Measurements from ENCODE around the gene PSMG4.

PSMG4 gene

GRCh38 chr6:3264356-3264755 lies 5.6 kb downstream of the PSMG4 start:
- H4K91ac ChIP-seq (ENCODE audit: low read depth, low read length) = no peak overlapping the region
- no peak overlapping the region for H3K18ac ChIP-seq (ENCODE audit: low read length)
- no peak overlapping the region for H3K4ac ChIP-seq (ENCODE audit: low read depth, low read length)
- no peak overlapping the region for H3K23ac ChIP-seq (ENCODE audit: low read length)
- no peak overlapping the region for H3K27ac ChIP-seq (ENCODE audit: low read depth, low read length)
- peaks cover 3% of the 10 kb centered on the region for H3K9me3 ChIP-seq (ENCODE audit: insufficient read depth, low read depth, low read length)
- no peak overlapping the region for H3K14ac ChIP-seq (ENCODE audit: low read length)
- H3K4me2 ChIP-seq (ENCODE audit: low read length) = no peak overlapping the region
- H3K4me1 ChIP-seq (ENCODE audit: control insufficient read depth in 1 of 2, insufficient read depth in 2 of 2, low read length in 2 of 2) = peaks cover 0 to 2% of the 10 kb centered on the region in 2 experiments
- no peak overlapping the region for H3K9ac ChIP-seq (ENCODE audit: low read length)
- WGBS (ENCODE audit: extremely low coverage, insufficient coverage, insufficient read length) = no CpG with 5 or more reads among the region's 3 CpGs
- H3K79me2 ChIP-seq (ENCODE audit: control insufficient read depth, insufficient read depth, low read length, poor library complexity) = no peaks in the 10 kb centered on the region
- no peak overlapping the region for H4K8ac ChIP-seq (ENCODE audit: low read depth, low read length)
- no peak overlapping the region for H4K12ac ChIP-seq (ENCODE audit: low read depth, low read length)
- no peak overlapping the region for H2BK5ac ChIP-seq (ENCODE audit: low read depth, low read length, poor library complexity)
- no peaks in the 10 kb centered on the region for H3K27me3 ChIP-seq (ENCODE audit: insufficient read depth, low read length)
- peaks cover 15 to 18% of the 10 kb centered on the region in 2 experiments for H3K36me3 ChIP-seq (ENCODE audit: control insufficient read depth in 1 of 2, insufficient read depth in 2 of 2, low read length in 2 of 2)
- no peak overlapping the region for H2BK12ac ChIP-seq (ENCODE audit: low read length)
- no peaks in the 10 kb centered on the region for H3K79me1 ChIP-seq (ENCODE audit: low read length)
- no peak overlapping the region for H2AFZ ChIP-seq (ENCODE audit: insufficient read depth, low read length, poor library complexity)
- H3K4me3 ChIP-seq (ENCODE audit: low read depth, low read length) = no peak overlapping the region
- DNase-seq = peak in 1 of 2 donors; percentile 9
- no peak overlapping the region for H2AK5ac ChIP-seq (ENCODE audit: low read length)
- no peak overlapping the region for H2BK120ac ChIP-seq (ENCODE audit: insufficient read depth, low read length, poor library complexity)

- H2BK12ac ChIP-seq (ENCODE audit: low read length) = no peak overlapping the region
- no peak overlapping the region for H3K4me2 ChIP-seq (ENCODE audit: low read length)
- H3K27me3 ChIP-seq (ENCODE audit: insufficient read depth, low read length) = no peaks in the 10 kb centered on the region
- WGBS (ENCODE audit: extremely low coverage, insufficient coverage, insufficient read length) = no CpG with 5 or more reads among the region's 9 CpGs
- no peak overlapping the region for H3K4ac ChIP-seq (ENCODE audit: low read depth, low read length)
- no peak overlapping the region for H3K23ac ChIP-seq (ENCODE audit: low read length)
- no peak overlapping the region for H4K8ac ChIP-seq (ENCODE audit: low read depth, low read length)
- no peak overlapping the region for H3K14ac ChIP-seq (ENCODE audit: low read length)
- no peak overlapping the region for H4K91ac ChIP-seq (ENCODE audit: low read depth, low read length)
- H3K4me3 ChIP-seq (ENCODE audit: low read depth, low read length) = no peak overlapping the region
- no peak for DNase-seq
- no peak overlapping the region for H3K18ac ChIP-seq (ENCODE audit: low read length)
- H3K79me1 ChIP-seq (ENCODE audit: low read length) = no peaks in the 10 kb centered on the region
- no peak overlapping the region for H3K9ac ChIP-seq (ENCODE audit: low read length)
- no peak overlapping the region for H2AFZ ChIP-seq (ENCODE audit: insufficient read depth, low read length, poor library complexity)
- no peak overlapping the region for H2AK5ac ChIP-seq (ENCODE audit: low read length)
- H3K9me3 ChIP-seq (ENCODE audit: insufficient read depth, low read depth, low read length) = peaks cover 3% of the 10 kb centered on the region
- H3K4me1 ChIP-seq (ENCODE audit: control insufficient read depth in 1 of 2, insufficient read depth in 2 of 2, low read length in 2 of 2) = no peaks in the 10 kb centered on the region
- H2BK5ac ChIP-seq (ENCODE audit: low read depth, low read length, poor library complexity) = no peak overlapping the region
- H3K36me3 ChIP-seq (ENCODE audit: control insufficient read depth in 1 of 2, insufficient read depth in 2 of 2, low read length in 2 of 2) = peaks cover 24 to 29% of the 10 kb centered on the region in 2 experiments
- no peak overlapping the region for H2BK120ac ChIP-seq (ENCODE audit: insufficient read depth, low read length, poor library complexity)
- H3K79me2 ChIP-seq (ENCODE audit: control insufficient read depth, insufficient read depth, low read length, poor library complexity) = no peaks in the 10 kb centered on the region
- no peak overlapping the region for H4K12ac ChIP-seq (ENCODE audit: low read depth, low read length)
- no peak overlapping the region for H3K27ac ChIP-seq (ENCODE audit: low read depth, low read length)
These were observed 6.9 kb downstream of the PSMG4 start for GRCh38 chr6:3265671-3266070.

- no peak overlapping the region for H2AK5ac ChIP-seq (ENCODE audit: low read length)
- WGBS (ENCODE audit: extremely low coverage, insufficient coverage, insufficient read length) = no CpG with 5 or more reads among the region's 9 CpGs
- peak overlapping the region; percentile 29 for H3K9ac ChIP-seq (ENCODE audit: low read length)
- no peak overlapping the region for H4K8ac ChIP-seq (ENCODE audit: low read depth, low read length)
- no peaks in the 10 kb centered on the region for H3K79me2 ChIP-seq (ENCODE audit: control insufficient read depth, insufficient read depth, low read length, poor library complexity)
- no peak overlapping the region for H3K4me2 ChIP-seq (ENCODE audit: low read length)
- no peak overlapping the region for H2BK120ac ChIP-seq (ENCODE audit: insufficient read depth, low read length, poor library complexity)
- no peak overlapping the region for H3K4ac ChIP-seq (ENCODE audit: low read depth, low read length)
- no peak overlapping the region for H2BK12ac ChIP-seq (ENCODE audit: low read length)
- no peak overlapping the region for H2BK5ac ChIP-seq (ENCODE audit: low read depth, low read length, poor library complexity)
- peaks cover 29 to 34% of the 10 kb centered on the region in 2 experiments for H3K36me3 ChIP-seq (ENCODE audit: control insufficient read depth in 1 of 2, insufficient read depth in 2 of 2, low read length in 2 of 2)
- no peak overlapping the region for H3K14ac ChIP-seq (ENCODE audit: low read length)
- no peak overlapping the region for H4K12ac ChIP-seq (ENCODE audit: low read depth, low read length)
- peaks cover 3% of the 10 kb centered on the region for H3K9me3 ChIP-seq (ENCODE audit: insufficient read depth, low read depth, low read length)
- H3K27me3 ChIP-seq (ENCODE audit: insufficient read depth, low read length) = no peaks in the 10 kb centered on the region
- no peak overlapping the region for H2AFZ ChIP-seq (ENCODE audit: insufficient read depth, low read length, poor library complexity)
- H4K91ac ChIP-seq (ENCODE audit: low read depth, low read length) = no peak overlapping the region
- H3K4me3 ChIP-seq (ENCODE audit: low read depth, low read length) = no peak overlapping the region
- no peak overlapping the region for H3K27ac ChIP-seq (ENCODE audit: low read depth, low read length)
- H3K18ac ChIP-seq (ENCODE audit: low read length) = no peak overlapping the region
- H3K4me1 ChIP-seq (ENCODE audit: control insufficient read depth in 1 of 2, insufficient read depth in 2 of 2, low read length in 2 of 2) = no peaks in the 10 kb centered on the region
- H3K23ac ChIP-seq (ENCODE audit: low read length) = no peak overlapping the region
- no peak for DNase-seq
- no peaks in the 10 kb centered on the region for H3K79me1 ChIP-seq (ENCODE audit: low read length)
These were observed 7.4 kb downstream of the PSMG4 start for GRCh38 chr6:3266170-3266569.

- no CpG with 5 or more reads among the region's 5 CpGs for WGBS (ENCODE audit: extremely low coverage, insufficient coverage, insufficient read length)
- Histone ChIP-seq H2AFZ (ENCODE audit: insufficient read depth, low read length, poor library complexity) (no peak overlapping the region), H3K14ac (ENCODE audit: low read length) (no peak overlapping the region), H3K4ac (ENCODE audit: low read depth, low read length) (no peak overlapping the region), H3K36me3 (ENCODE audit: control insufficient read depth in 1 of 2, insufficient read depth in 2 of 2, low read length in 2 of 2) (peaks cover 38 to 44% of the 10 kb centered on the region in 2 experiments), H2BK12ac (ENCODE audit: low read length) (no peak overlapping the region), H3K79me2 (ENCODE audit: control insufficient read depth, insufficient read depth, low read length, poor library complexity) (no peaks in the 10 kb centered on the region), H4K91ac (ENCODE audit: low read depth, low read length) (no peak overlapping the region), H3K4me3 (ENCODE audit: low read depth, low read length) (no peak overlapping the region), H2BK120ac (ENCODE audit: insufficient read depth, low read length, poor library complexity) (no peak overlapping the region), H3K27ac (ENCODE audit: low read depth, low read length) (no peak overlapping the region), H2BK5ac (ENCODE audit: low read depth, low read length, poor library complexity) (no peak overlapping the region), H4K12ac (ENCODE audit: low read depth, low read length) (no peak overlapping the region), H2AK5ac (ENCODE audit: low read length) (no peak overlapping the region), H3K4me1 (ENCODE audit: control insufficient read depth in 1 of 2, insufficient read depth in 2 of 2, low read length in 2 of 2) (no peaks in the 10 kb centered on the region), H4K8ac (ENCODE audit: low read depth, low read length) (no peak overlapping the region), H3K23ac (ENCODE audit: low read length) (no peak overlapping the region), H3K9ac (ENCODE audit: low read length) (no peak overlapping the region), H3K4me2 (ENCODE audit: low read length) (no peak overlapping the region), H3K27me3 (ENCODE audit: insufficient read depth, low read length) (no peaks in the 10 kb centered on the region), H3K9me3 (ENCODE audit: insufficient read depth, low read depth, low read length) (peaks cover 3% of the 10 kb centered on the region), H3K18ac (ENCODE audit: low read length) (no peak overlapping the region), H3K79me1 (ENCODE audit: low read length) (no peaks in the 10 kb centered on the region)
- no peak for DNase-seq
These were observed 8.4 kb downstream of the PSMG4 start for GRCh38 chr6:3267162-3267561.
